ENCODE data around the gene VSTM2L.

VSTM2L gene

GRCh38 chr20:37976887-37977286 lies 74.0 kb downstream of the VSTM2L start:
- no peak overlapping the region for H3K4me3 ChIP-seq (ENCODE audit: low read depth, low read length)
- CTCF ChIA-PET, result no interaction called here
- DNase-seq (ENCODE audit: low read depth, low spot score), result no peak
- TF ChIP-seq CTCF (IDR thresholded peaks at IDR 0.05; ENCODE audit: insufficient read depth, low read length, missing control alignments), result no peak
- POLR2A ChIA-PET, result no interaction called here

- no peak for DNase-seq (ENCODE audit: low read depth, low spot score)
- no peak for TF ChIP-seq CTCF (IDR thresholded peaks at IDR 0.05; ENCODE audit: insufficient read depth, low read length, missing control alignments)
- H3K4me3 ChIP-seq (ENCODE audit: low read depth, low read length), result no peak overlapping the region
- ChIA-PET CTCF (no interaction called here), POLR2A (no interaction called here)
Measured at GRCh38 chr20:37977338-37977737, 74.4 kb downstream of the VSTM2L start.

GRCh38 chr20:37977786-37978185 lies 74.9 kb downstream of the VSTM2L start:
- CTCF ChIA-PET, result no interaction called here
- POLR2A ChIA-PET, result no interaction called here
- no peak for TF ChIP-seq CTCF (IDR thresholded peaks at IDR 0.05; ENCODE audit: insufficient read depth, low read length, missing control alignments)
- H3K4me3 ChIP-seq (ENCODE audit: low read depth, low read length), result no peak overlapping the region
- no peak for DNase-seq (ENCODE audit: low read depth, low spot score)

- CTCF ChIA-PET, result interaction anchor here (0.5 to 1.9 kb wide), 2 partner anchors 13 to 406 kb away, joined by 3 to 4 read pairs; no protein-coding TSS in a partner anchor
- DNase-seq (ENCODE audit: low read depth, low spot score), result no peak
- no peak for TF ChIP-seq CTCF (IDR thresholded peaks at IDR 0.05; ENCODE audit: insufficient read depth, low read length, missing control alignments)
- POLR2A ChIA-PET, result no interaction called here
- H3K4me3 ChIP-seq (ENCODE audit: low read depth, low read length), result no peak overlapping the region
Measured at GRCh38 chr20:37979021-37979985, 76.4 kb downstream of the VSTM2L start.

- ChIA-PET CTCF (interaction anchor here (1.3 to 1.9 kb wide), 2 partner anchors 12 to 14 kb away, joined by 4 to 6 read pairs; no protein-coding TSS in a partner anchor), POLR2A (no interaction called here)
- no peak overlapping the region for H3K4me3 ChIP-seq (ENCODE audit: low read depth, low read length)
- no peak for TF ChIP-seq CTCF (IDR thresholded peaks at IDR 0.05; ENCODE audit: insufficient read depth, low read length, missing control alignments)
- no peak for DNase-seq (ENCODE audit: low read depth, low spot score)
Measured at GRCh38 chr20:37980383-37980782, 77.5 kb downstream of the VSTM2L start.

- no peak overlapping the region for H3K4me3 ChIP-seq (ENCODE audit: low read depth, low read length)
- DNase-seq (ENCODE audit: low read depth, low spot score), result no peak
- TF ChIP-seq CTCF (IDR thresholded peaks at IDR 0.05; ENCODE audit: insufficient read depth, low read length, missing control alignments), result no peak
- POLR2A ChIA-PET, result no interaction called here
- CTCF ChIA-PET, result interaction anchor here (1.3 to 1.9 kb wide), 2 partner anchors 12 to 14 kb away, joined by 4 to 6 read pairs; no protein-coding TSS in a partner anchor
Measured at GRCh38 chr20:37980876-37981275, 77.9 kb downstream of the VSTM2L start.
